GM23338 (cell line): Measurements from ENCODE around the gene MGRN1. TPM values are rescaled to one million over a fixed set of nuclear protein-coding genes. Genes with fewer than 3 reads are reported as not detected.

Experiments used
- CREB1 ChIP-seq: fragments of 250-450 bp; sonication (Bioruptor Pico); IDR thresholded peaks from 2 replicates; pipeline ENCODE4 v1.5.0; 2020; ENCODE audit warnings: low read depth, mild to moderate bottlenecking, moderate library complexity
- NANOG ChIP-seq: IDR thresholded peaks from 2 replicates; pipeline ENCODE4 v1.6.1; 2016; ENCODE audit warnings: antibody characterized with exemption, borderline replicate concordance
- POLR2AphosphoS5 ChIP-seq: IDR thresholded peaks from 2 replicates; pipeline ENCODE4 v1.6.1; 2016; ENCODE audit warnings: antibody characterized with exemption, low read depth
- REST ChIP-seq: IDR thresholded peaks from one replicate; pipeline ENCODE4 v1.6.1; 2018; ENCODE audit warnings: antibody characterized with exemption; ENCODE audit not compliant: unreplicated experiment
- STAT1 ChIP-seq: IDR thresholded peaks from one replicate; pipeline ENCODE4 v1.6.1; 2016; ENCODE audit warnings: antibody characterized with exemption; ENCODE audit not compliant: unreplicated experiment
- polyA plus RNA-seq: library from polyadenylated mRNA; unstranded; fragments of >200 nt; fragmentation: Nextera tagmentation; extraction: Ambion mirVana; gene quantifications from 2 replicates; pipeline ENCODE4 v1.2.1, GENCODE V29; 2016
- total RNA-seq: library from RNA; depleted of rRNA; stranded (reverse); fragments of >200 nt; shearing (Covaris generic); gene quantifications from 2 replicates; pipeline ENCODE4 v1.2.3, GENCODE V29; 2014
- TF ChIP-seq, protein P1 (sequence below): fragments of 250-450 bp; sonication (Bioruptor Pico); IDR thresholded peaks from 2 replicates; pipeline ENCODE4 v1.5.0; 2020; ENCODE audit warnings: mild to moderate bottlenecking, moderate library complexity
- TF ChIP-seq, protein P2 (sequence below), 2 experiments: fragments of 200-600 bp in 1 of 2; sonication (generic) in 1 of 2; conservative IDR thresholded peaks; 2 replicates each; pipeline versions ENCODE4 v1.5.1 to v1.6.1; 2016 to 2017; ENCODE audit warnings: antibody characterized with exemption in 2 of 2, low read depth in 2 of 2, mild to moderate bottlenecking in 2 of 2, moderate library complexity in 1 of 2

The MGRN1 gene
- total and polyA plus RNA-seq, 2 experiments from 2014 or later, result 13.1 to 71.8 TPM

DNA sequence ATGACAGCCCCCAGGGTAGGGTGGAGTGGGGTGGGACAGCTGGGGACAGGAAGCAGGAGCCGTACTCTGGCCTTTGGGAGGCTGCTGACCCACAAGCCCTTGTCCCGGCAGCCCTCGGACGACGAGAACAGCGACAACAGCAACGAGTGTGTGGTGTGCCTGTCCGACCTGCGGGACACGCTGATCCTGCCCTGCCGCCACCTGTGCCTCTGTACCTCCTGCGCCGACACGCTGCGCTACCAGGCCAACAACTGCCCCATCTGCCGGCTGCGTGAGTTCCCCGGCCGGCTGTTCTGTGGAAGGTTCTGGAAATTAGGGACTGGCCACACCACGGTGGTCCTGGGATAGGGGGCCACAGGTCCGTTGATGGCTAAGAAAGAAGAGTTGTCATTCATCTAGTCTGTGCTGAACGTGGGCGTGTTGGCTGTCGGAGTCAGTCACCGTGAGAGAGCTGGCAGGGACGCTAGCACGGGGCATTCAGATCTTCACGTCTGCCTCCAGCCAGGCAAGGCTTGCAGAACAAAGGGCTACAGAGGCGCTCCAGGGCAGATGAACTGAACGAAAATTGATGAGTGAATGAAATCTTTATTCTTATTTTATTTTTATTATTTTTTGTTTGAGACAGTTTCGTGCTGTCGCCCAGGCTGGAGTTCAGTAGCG lies 48.9 kb downstream of the MGRN1 start (continued):
- TF ChIP-seq, protein P1, sequence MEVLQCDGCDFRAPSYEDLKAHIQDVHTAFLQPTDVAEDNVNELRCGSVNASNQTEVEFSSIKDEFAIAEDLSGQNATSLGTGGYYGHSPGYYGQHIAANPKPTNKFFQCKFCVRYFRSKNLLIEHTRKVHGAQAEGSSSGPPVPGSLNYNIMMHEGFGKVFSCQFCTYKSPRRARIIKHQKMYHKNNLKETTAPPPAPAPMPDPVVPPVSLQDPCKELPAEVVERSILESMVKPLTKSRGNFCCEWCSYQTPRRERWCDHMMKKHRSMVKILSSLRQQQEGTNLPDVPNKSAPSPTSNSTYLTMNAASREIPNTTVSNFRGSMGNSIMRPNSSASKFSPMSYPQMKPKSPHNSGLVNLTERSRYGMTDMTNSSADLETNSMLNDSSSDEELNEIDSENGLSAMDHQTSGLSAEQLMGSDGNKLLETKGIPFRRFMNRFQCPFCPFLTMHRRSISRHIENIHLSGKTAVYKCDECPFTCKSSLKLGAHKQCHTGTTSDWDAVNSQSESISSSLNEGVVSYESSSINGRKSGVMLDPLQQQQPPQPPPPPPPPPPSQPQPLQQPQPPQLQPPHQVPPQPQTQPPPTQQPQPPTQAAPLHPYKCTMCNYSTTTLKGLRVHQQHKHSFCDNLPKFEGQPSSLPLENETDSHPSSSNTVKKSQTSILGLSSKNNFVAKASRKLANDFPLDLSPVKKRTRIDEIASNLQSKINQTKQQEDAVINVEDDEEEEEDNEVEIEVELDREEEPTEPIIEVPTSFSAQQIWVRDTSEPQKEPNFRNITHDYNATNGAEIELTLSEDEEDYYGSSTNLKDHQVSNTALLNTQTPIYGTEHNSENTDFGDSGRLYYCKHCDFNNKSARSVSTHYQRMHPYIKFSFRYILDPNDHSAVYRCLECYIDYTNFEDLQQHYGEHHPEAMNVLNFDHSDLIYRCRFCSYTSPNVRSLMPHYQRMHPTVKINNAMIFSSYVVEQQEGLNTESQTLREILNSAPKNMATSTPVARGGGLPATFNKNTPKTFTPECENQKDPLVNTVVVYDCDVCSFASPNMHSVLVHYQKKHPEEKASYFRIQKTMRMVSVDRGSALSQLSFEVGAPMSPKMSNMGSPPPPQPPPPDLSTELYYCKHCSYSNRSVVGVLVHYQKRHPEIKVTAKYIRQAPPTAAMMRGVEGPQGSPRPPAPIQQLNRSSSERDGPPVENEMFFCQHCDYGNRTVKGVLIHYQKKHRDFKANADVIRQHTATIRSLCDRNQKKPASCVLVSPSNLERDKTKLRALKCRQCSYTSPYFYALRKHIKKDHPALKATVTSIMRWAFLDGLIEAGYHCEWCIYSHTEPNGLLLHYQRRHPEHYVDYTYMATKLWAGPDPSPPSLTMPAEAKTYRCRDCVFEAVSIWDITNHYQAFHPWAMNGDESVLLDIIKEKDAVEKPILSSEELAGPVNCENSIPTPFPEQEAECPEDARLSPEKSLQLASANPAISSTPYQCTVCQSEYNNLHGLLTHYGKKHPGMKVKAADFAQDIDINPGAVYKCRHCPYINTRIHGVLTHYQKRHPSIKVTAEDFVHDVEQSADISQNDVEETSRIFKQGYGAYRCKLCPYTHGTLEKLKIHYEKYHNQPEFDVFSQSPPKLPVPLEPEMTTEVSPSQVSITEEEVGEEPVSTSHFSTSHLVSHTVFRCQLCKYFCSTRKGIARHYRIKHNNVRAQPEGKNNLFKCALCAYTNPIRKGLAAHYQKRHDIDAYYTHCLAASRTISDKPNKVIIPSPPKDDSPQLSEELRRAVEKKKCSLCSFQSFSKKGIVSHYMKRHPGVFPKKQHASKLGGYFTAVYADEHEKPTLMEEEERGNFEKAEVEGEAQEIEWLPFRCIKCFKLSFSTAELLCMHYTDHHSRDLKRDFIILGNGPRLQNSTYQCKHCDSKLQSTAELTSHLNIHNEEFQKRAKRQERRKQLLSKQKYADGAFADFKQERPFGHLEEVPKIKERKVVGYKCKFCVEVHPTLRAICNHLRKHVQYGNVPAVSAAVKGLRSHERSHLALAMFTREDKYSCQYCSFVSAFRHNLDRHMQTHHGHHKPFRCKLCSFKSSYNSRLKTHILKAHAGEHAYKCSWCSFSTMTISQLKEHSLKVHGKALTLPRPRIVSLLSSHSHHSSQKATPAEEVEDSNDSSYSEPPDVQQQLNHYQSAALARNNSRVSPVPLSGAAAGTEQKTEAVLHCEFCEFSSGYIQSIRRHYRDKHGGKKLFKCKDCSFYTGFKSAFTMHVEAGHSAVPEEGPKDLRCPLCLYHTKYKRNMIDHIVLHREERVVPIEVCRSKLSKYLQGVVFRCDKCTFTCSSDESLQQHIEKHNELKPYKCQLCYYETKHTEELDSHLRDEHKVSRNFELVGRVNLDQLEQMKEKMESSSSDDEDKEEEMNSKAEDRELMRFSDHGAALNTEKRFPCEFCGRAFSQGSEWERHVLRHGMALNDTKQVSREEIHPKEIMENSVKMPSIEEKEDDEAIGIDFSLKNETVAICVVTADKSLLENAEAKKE (CRISPR knock-in tag), result no peak
- TF ChIP-seq CREB1 (CRISPR knock-in tag) (no peak), REST (no peak), NANOG (no peak), POLR2AphosphoS5 (no peak), STAT1 (no peak)
- TF ChIP-seq, protein P2, sequence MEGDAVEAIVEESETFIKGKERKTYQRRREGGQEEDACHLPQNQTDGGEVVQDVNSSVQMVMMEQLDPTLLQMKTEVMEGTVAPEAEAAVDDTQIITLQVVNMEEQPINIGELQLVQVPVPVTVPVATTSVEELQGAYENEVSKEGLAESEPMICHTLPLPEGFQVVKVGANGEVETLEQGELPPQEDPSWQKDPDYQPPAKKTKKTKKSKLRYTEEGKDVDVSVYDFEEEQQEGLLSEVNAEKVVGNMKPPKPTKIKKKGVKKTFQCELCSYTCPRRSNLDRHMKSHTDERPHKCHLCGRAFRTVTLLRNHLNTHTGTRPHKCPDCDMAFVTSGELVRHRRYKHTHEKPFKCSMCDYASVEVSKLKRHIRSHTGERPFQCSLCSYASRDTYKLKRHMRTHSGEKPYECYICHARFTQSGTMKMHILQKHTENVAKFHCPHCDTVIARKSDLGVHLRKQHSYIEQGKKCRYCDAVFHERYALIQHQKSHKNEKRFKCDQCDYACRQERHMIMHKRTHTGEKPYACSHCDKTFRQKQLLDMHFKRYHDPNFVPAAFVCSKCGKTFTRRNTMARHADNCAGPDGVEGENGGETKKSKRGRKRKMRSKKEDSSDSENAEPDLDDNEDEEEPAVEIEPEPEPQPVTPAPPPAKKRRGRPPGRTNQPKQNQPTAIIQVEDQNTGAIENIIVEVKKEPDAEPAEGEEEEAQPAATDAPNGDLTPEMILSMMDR (conservative IDR thresholded peaks at IDR 0.05; ENCODE audit: low read depth in 2 of 2), result no peak
